UCSD-AML1 (cell line): ENCODE data around the gene NRARP.

Source experiments
- DNase-seq: peaks from one replicate; lab custom pipeline; 2025; ENCODE audit not compliant: unreplicated experiment; lab: John Stamatoyannopoulos, UW

Gene NRARP

GRCh38 chr9:137278721-137279711 lies 23.1 kb downstream of the NRARP start:
- no peak for DNase-seq

GRCh38 chr9:137278061-137278701 lies 23.9 kb downstream of the NRARP start:
- DNase-seq: peak; percentile 65

- peak; percentile 94 for DNase-seq
Observed at GRCh38 chr9:137277329-137278041, 24.6 kb downstream of the NRARP start, which contains the start of gene TOR4A. TSS of gene TOR4A (plus strand) at chr9:137277726. CDS start at chr9:137278690, 964 bp downstream.

GRCh38 chr9:137276473-137277328 lies 25.4 kb downstream of the NRARP start:
- DNase-seq: peak; percentile 86

- no peak for DNase-seq
Observed at GRCh38 chr9:137275588-137276472, 26.2 kb downstream of the NRARP start.

GRCh38 chr9:137275203-137275587 lies 26.9 kb downstream of the NRARP start:
- DNase-seq: no peak

- no peak for DNase-seq
Observed at GRCh38 chr9:137273611-137274320, 28.3 kb downstream of the NRARP start.

GRCh38 chr9:137273095-137273490 lies 29.0 kb downstream of the NRARP start:
- no peak for DNase-seq

GRCh38 chr9:137272241-137273094 lies 29.6 kb downstream of the NRARP start:
- no peak for DNase-seq

- DNase-seq: no peak
Observed at GRCh38 chr9:137271696-137272076, 30.4 kb downstream of the NRARP start.

- no peak for DNase-seq
Observed at GRCh38 chr9:137270929-137271695, 31.0 kb downstream of the NRARP start.

GRCh38 chr9:137269231-137269772 lies 32.8 kb downstream of the NRARP start:
- no peak for DNase-seq

- no peak for DNase-seq
Observed at GRCh38 chr9:137268538-137269201, 33.4 kb downstream of the NRARP start.

- no peak for DNase-seq
Observed at GRCh38 chr9:137267933-137268355, 34.1 kb downstream of the NRARP start.

GRCh38 chr9:137266585-137267453 lies 35.3 kb downstream of the NRARP start:
- DNase-seq: no peak
